IPS-15b (cell line): ENCODE results near the gene UGT1A10.
"Not testable (repeated sequence)": the region's sequence is repeated elsewhere in the genome, so short reads cannot be mapped to it uniquely, and the experiment has no call there.

ENCODE experiments used
- H3K27me3 ChIP-seq: one replicate; pipeline ENCODE4 v1.6.1; 2013; ENCODE audit warnings: low read length; ENCODE audit not compliant: control insufficient read depth, insufficient read depth
- H3K36me3 ChIP-seq: one replicate; pipeline ENCODE4 v1.6.1; 2013; ENCODE audit warnings: low read length; ENCODE audit not compliant: control insufficient read depth, insufficient read depth
- H3K4me1 ChIP-seq: one replicate; pipeline ENCODE4 v1.6.1; 2013; ENCODE audit warnings: mild to moderate bottlenecking, low read length; ENCODE audit not compliant: control insufficient read depth, insufficient read depth
- H3K4me3 ChIP-seq: one replicate; pipeline ENCODE4 v1.5.1; 2013; ENCODE audit warnings: low read depth, low read length
- H3K9ac ChIP-seq: one replicate; pipeline ENCODE4 v1.6.1; 2013; ENCODE audit warnings: low read depth, mild to moderate bottlenecking, low read length
- H3K9me3 ChIP-seq: one replicate; pipeline ENCODE4 v1.6.1; 2013; ENCODE audit warnings: mild to moderate bottlenecking, low read length; ENCODE audit not compliant: control insufficient read depth, insufficient read depth

Gene UGT1A10

GRCh38 chr2:233750689-233751088, 114.4 kb downstream of the UGT1A10 start:
- not testable (repeated sequence) for H3K36me3 ChIP-seq, H3K4me1 ChIP-seq, H3K27me3 ChIP-seq, H3K9ac ChIP-seq, H3K9me3 ChIP-seq, H3K4me3 ChIP-seq

- not testable (repeated sequence) for H3K9ac ChIP-seq, H3K27me3 ChIP-seq, H3K4me3 ChIP-seq, H3K4me1 ChIP-seq, H3K9me3 ChIP-seq, H3K36me3 ChIP-seq
These were observed 115.2 kb downstream of the UGT1A10 start for GRCh38 chr2:233751212-233752009.

- Histone ChIP-seq H3K36me3 (no peaks in the 10 kb centered on the region), H3K9me3 (no peaks in the 10 kb centered on the region), H3K9ac (no peak overlapping the region), H3K27me3 (no peaks in the 10 kb centered on the region), H3K4me3 (no peak overlapping the region), H3K4me1 (no peaks in the 10 kb centered on the region)
These were observed 118.8 kb downstream of the UGT1A10 start for GRCh38 chr2:233754872-233755611.

GRCh38 chr2:233756429-233757081, 120.3 kb downstream of the UGT1A10 start:
- Histone ChIP-seq H3K9me3 (no peaks in the 10 kb centered on the region), H3K27me3 (no peaks in the 10 kb centered on the region), H3K4me3 (no peak overlapping the region), H3K9ac (no peak overlapping the region), H3K36me3 (no peaks in the 10 kb centered on the region), H3K4me1 (no peaks in the 10 kb centered on the region)

GRCh38 chr2:233758141-233758540, 121.9 kb downstream of the UGT1A10 start:
- Histone ChIP-seq H3K9me3 (no peaks in the 10 kb centered on the region), H3K36me3 (no peaks in the 10 kb centered on the region), H3K4me1 (no peaks in the 10 kb centered on the region), H3K27me3 (no peaks in the 10 kb centered on the region), H3K4me3 (no peak overlapping the region), H3K9ac (no peak overlapping the region)

- no peaks in the 10 kb centered on the region for H3K27me3 ChIP-seq
- H3K9me3 ChIP-seq, result no peaks in the 10 kb centered on the region
- no peaks in the 10 kb centered on the region for H3K4me1 ChIP-seq
- H3K36me3 ChIP-seq, result no peaks in the 10 kb centered on the region
- H3K4me3 ChIP-seq, result no peak overlapping the region
- H3K9ac ChIP-seq, result no peak overlapping the region
These were observed 122.6 kb downstream of the UGT1A10 start for GRCh38 chr2:233758849-233759248.

GRCh38 chr2:233760043-233760442, 123.8 kb downstream of the UGT1A10 start, which contains the start of gene UGT1A1:
UGT1A1 (plus strand) TSS chr2:233760270; CDS start chr2:233760288, 18 bp downstream.
- no peaks in the 10 kb centered on the region for H3K4me1 ChIP-seq
- H3K4me3 ChIP-seq, result no peak within 1 kb of the TSS
- no peak within 1 kb of the TSS for H3K9ac ChIP-seq
- no peaks in the 10 kb centered on the region for H3K9me3 ChIP-seq
- H3K27me3 ChIP-seq, result no peaks in the 10 kb centered on the region
- H3K36me3 ChIP-seq, result no peaks in the 10 kb centered on the region

GRCh38 chr2:233761040-233761769, 125.0 kb downstream of the UGT1A10 start:
- Histone ChIP-seq H3K9me3 (no peaks in the 10 kb centered on the region), H3K36me3 (no peaks in the 10 kb centered on the region), H3K4me1 (no peaks in the 10 kb centered on the region), H3K27me3 (no peaks in the 10 kb centered on the region), H3K9ac (no peak overlapping the region), H3K4me3 (no peak overlapping the region)

GRCh38 chr2:233764264-233764663, 128.0 kb downstream of the UGT1A10 start:
- no peaks in the 10 kb centered on the region for H3K9me3 ChIP-seq
- H3K9ac ChIP-seq, result no peak overlapping the region
- no peaks in the 10 kb centered on the region for H3K36me3 ChIP-seq
- H3K4me1 ChIP-seq, result no peaks in the 10 kb centered on the region
- H3K27me3 ChIP-seq, result no peaks in the 10 kb centered on the region
- H3K4me3 ChIP-seq, result no peak overlapping the region

- H3K9me3 ChIP-seq, result no peaks in the 10 kb centered on the region
- no peak overlapping the region for H3K9ac ChIP-seq
- H3K27me3 ChIP-seq, result no peaks in the 10 kb centered on the region
- H3K36me3 ChIP-seq, result no peaks in the 10 kb centered on the region
- no peaks in the 10 kb centered on the region for H3K4me1 ChIP-seq
- no peak overlapping the region for H3K4me3 ChIP-seq
These were observed 128.5 kb downstream of the UGT1A10 start for GRCh38 chr2:233764761-233765160.

GRCh38 chr2:233766416-233766815, 130.2 kb downstream of the UGT1A10 start:
- H3K36me3 ChIP-seq, result no peaks in the 10 kb centered on the region
- no peak overlapping the region for H3K9ac ChIP-seq
- H3K4me3 ChIP-seq, result no peak overlapping the region
- H3K9me3 ChIP-seq, result no peaks in the 10 kb centered on the region
- H3K27me3 ChIP-seq, result no peaks in the 10 kb centered on the region
- H3K4me1 ChIP-seq, result no peaks in the 10 kb centered on the region
